ENCODE results near the gene BNC2.

BNC2 gene

DNA sequence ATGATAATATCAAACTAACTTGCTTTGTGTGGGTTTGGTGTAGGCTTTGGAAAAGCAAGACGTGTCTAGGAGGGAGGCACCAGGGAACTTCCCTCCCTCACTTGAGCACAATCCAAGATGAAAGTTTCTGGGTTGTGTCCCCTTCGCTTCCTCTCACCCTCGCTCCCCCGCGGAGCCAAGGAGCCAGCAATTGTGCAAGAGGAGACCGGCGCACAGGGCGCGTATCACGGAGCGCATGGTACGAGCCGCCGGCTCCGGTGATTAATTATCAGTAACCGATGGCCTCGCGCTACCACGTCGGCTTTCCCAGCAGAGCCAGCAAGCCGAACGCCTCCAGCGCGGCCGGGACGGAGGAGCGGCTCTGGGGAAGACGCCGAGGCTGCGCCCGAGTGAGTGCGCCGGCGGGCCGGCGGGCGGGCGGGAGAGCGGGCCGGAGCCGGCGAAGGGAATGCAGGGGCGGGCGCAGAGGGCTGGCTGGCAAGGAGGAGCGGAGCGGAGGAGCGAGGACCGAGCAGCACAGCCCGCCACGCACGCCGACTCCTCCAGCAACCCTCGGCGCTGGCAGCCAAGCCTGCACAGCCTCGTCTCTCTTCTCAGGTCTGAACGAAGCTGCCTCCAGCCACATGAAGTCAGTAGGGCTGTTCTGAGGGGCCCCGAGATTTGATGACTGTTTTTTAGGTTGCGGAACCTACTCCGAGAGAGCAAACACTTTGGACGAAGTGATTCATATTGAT, 143.6 kb downstream of the BNC2 start:
- DNase-seq (ENCODE audit: low read depth, low spot score): no peak
- H3K4me3 ChIP-seq (ENCODE audit: low read depth, low read length): peak overlapping the region; percentile 69
- CTCF ChIA-PET: interaction anchor here (1.0 to 1.7 kb wide), 3 partner anchors 9 to 170 kb away, joined by 3 to 5 read pairs (median 3); no protein-coding TSS in a partner anchor
- TF ChIP-seq CTCF (IDR thresholded peaks at IDR 0.05; ENCODE audit: insufficient read depth, low read length, missing control alignments): no peak
- POLR2A ChIA-PET: no interaction called here

DNA sequence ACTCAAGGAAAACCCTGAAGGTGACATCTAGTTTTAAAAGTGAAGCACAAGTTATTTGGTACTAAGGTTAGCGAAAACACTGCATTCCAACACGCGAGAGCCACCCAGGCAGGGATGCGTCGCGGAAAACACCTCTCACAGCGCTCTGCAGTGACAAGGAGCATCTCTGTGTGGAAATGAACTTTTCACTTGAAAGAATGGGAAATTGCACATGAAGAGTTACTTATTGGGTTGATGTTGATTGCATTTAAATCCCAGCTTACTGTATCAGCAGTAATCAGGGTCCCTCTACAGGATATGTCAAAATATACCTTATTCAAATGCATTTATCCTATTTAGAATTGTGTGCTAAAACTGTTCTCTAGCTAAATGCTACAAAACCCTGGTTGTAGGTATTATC, 144.4 kb downstream of the BNC2 start:
- H3K4me3 ChIP-seq (ENCODE audit: low read depth, low read length): peak overlapping the region; percentile 69
- DNase-seq (ENCODE audit: low read depth, low spot score): no peak
- TF ChIP-seq CTCF (IDR thresholded peaks at IDR 0.05; ENCODE audit: insufficient read depth, low read length, missing control alignments): no peak
- POLR2A ChIA-PET: interaction anchor here (0.6 kb wide), 1 partner anchor 97 kb away, joined by 4 read pairs; no protein-coding TSS in a partner anchor
- CTCF ChIA-PET: interaction anchor here (1.2 to 1.7 kb wide), 4 partner anchors 14 to 171 kb away, joined by 3 to 5 read pairs (median 3); no protein-coding TSS in a partner anchor

GRCh38 chr9:16725066-16725465, 145.4 kb downstream of the BNC2 start:
- TF ChIP-seq CTCF (IDR thresholded peaks at IDR 0.05; ENCODE audit: insufficient read depth, low read length, missing control alignments): no peak

DNA sequence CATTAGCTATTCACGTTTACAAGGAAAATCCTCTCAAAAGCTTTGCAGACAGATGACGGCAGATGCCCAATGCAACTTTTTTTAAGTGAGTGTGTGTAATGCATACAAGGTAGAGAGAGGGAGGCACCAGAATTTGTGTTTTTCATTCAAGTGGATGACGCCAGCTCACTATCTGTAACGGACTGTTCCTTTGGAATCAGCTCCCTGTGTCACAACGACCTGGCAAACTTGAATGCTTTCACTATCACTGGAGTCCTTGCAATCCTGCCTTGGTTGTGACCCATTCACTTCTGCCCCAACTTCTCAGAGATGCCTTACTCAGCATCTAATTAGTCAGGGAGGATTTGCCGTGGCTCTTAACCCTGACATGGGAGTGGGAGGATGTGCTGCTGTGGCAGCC, 148.5 kb downstream of the BNC2 start:
- ChIA-PET POLR2A (no interaction called here), CTCF (no interaction called here)
- H3K4me3 ChIP-seq (ENCODE audit: low read depth, low read length): no peak overlapping the region

More at GRCh38 chr9:16725066-16725465, 145.4 kb downstream of the BNC2 start:
- ChIA-PET POLR2A (interaction anchor here (0.7 kb wide), 1 partner anchor 156 kb away, joined by 3 read pairs; no protein-coding TSS in a partner anchor), CTCF (interaction anchor here (1.0 to 1.7 kb wide), 5 partner anchors 10 to 172 kb away, joined by 3 to 5 read pairs (median 3); no protein-coding TSS in a partner anchor)
- no peak overlapping the region for H3K4me3 ChIP-seq (ENCODE audit: low read depth, low read length)
- no peak for DNase-seq (ENCODE audit: low read depth, low spot score)

GRCh38 chr9:16720386-16720785, 150.1 kb downstream of the BNC2 start:
- DNase-seq (ENCODE audit: low read depth, low spot score): no peak
- CTCF ChIA-PET: no interaction called here
- no peak for TF ChIP-seq CTCF (IDR thresholded peaks at IDR 0.05; ENCODE audit: insufficient read depth, low read length, missing control alignments)
- POLR2A ChIA-PET: no interaction called here
- no peak overlapping the region for H3K4me3 ChIP-seq (ENCODE audit: low read depth, low read length)

More for the DNA sequence above, 148.5 kb downstream of the BNC2 start:
- no peak for TF ChIP-seq CTCF (IDR thresholded peaks at IDR 0.05; ENCODE audit: insufficient read depth, low read length, missing control alignments)
- no peak for DNase-seq (ENCODE audit: low read depth, low spot score)

DNA sequence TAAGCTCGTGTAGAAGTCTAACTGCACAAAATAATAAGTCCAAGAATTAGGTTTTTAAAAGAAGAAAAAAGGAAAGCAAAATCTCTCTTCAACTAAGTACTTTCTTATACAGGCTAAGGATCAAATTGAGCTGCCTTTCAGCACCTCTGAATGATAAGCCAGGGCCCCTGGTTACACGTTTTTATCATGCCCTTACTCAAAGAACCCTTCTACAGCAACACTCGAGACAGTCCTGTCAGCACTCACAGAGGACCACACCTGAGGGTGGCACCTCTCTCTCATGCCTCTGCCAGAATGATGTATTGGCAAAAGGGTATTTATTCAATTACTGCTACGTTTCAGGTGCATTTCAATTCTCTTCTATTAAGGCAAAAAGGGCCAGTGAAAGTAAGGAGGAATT, 150.5 kb downstream of the BNC2 start:
- ChIA-PET CTCF (no interaction called here), POLR2A (no interaction called here)
- no peak for TF ChIP-seq CTCF (IDR thresholded peaks at IDR 0.05; ENCODE audit: insufficient read depth, low read length, missing control alignments)
- no peak overlapping the region for H3K4me3 ChIP-seq (ENCODE audit: low read depth, low read length)
- DNase-seq (ENCODE audit: low read depth, low spot score): no peak

All from AG04449 (cell line).